GM04503 (cell line): ENCODE results near the gene IL1RAPL1.

Source experiments
- DNase-seq: peaks from one replicate; pipeline ENCODE4 v3.0.0-alpha.2; 2012; ENCODE audit warnings: low read depth

IL1RAPL1 gene

GRCh38 chrX:29890646-29891200, 1303.5 kb downstream of the IL1RAPL1 start:
- no peak for DNase-seq

DNA sequence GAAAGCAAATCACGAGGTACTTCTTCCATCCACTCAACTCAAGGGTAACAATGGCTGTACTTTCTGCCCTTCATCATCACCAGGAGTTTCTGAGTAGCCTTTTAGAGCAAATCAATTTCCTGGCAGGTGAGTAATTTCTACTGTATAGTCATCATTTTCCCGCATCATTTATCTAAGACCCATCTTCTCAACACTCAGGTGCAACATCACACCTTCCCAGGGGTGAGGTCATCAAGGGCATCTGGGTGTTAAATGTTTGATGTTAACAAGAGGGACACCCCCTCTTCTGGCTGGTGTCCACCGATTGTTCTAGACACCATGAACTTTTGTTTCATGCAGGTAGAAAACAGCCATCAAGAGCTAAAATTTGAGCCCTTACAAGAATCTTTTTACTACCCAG, 1314.8 kb downstream of the IL1RAPL1 start:
- no peak for DNase-seq

DNA sequence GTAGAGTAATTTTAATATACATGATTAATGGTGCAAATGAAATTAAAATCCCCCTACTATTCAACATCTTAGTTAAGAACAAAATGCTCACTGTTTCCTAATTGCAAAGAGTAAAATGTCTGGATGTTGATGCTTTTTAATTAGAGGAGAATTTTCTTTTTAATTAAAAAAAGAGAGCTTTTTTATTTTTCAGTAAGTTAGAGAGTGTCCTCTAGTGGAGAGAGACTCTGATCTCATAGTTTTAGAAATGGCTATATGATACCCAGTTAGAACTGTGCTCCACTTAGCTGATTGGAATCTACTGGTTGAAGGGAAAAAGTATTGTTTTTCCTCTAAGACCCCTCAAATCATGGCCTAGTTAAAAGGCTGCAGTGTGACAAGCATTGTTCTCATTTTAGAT, 1316.1 kb downstream of the IL1RAPL1 start:
- no peak for DNase-seq

DNA sequence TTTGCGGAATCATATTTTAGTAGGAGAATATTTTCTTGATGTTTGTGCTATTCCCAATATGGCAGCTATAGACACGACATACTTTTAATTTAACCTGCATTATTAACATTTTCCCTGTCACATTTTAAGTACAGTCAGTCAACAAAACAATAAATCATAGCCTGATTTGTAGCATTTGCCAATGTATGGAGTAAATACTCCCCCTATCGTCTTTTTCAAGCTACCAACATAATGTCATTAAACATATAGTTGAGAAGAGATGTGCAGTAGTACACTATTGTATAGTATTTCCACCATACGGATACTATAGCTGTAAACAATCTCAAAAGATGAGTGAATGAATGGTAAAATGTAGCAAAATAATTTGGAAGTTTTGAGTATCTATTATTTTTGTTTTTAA, 1324.4 kb downstream of the IL1RAPL1 start:
- DNase-seq = no peak

DNA sequence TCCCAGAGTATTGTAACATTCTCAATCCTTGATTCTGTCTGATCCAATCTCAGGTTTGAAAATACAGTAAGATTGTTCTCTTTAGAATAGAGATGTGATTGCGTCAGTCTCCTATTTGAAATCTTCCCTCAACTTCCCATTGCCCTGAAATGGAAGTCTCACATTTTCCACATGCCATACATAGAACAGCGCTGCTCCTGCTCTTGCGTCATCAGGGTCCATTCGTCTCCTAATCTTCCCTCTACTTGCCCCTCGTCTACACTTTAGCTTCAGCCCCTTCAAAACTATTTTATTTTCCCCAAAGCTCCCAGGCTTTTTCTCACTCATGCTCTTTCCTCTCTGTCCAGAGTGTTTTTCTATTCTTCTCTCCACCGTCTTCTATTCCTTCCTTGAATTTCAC, 1326.4 kb downstream of the IL1RAPL1 start:
- no peak for DNase-seq

DNA sequence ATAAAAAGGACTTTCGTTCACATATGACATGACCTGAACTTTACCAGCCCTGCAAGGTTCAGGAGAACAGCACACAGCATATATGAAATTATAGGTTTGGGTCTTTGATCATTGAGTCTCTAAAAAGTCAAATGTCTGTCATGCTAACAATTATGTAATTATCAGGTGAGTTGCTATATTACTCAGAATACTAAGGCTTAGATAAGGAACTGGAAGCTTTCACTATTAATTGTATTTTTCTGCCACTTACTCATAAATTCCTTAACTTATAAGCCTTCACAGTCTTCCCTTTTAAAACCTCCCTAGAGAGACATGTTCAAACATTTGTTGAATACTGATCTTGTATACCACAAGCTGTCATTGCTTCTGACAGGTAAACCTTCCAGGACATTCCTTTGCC, 1335.4 kb downstream of the IL1RAPL1 start:
- no peak for DNase-seq

DNA sequence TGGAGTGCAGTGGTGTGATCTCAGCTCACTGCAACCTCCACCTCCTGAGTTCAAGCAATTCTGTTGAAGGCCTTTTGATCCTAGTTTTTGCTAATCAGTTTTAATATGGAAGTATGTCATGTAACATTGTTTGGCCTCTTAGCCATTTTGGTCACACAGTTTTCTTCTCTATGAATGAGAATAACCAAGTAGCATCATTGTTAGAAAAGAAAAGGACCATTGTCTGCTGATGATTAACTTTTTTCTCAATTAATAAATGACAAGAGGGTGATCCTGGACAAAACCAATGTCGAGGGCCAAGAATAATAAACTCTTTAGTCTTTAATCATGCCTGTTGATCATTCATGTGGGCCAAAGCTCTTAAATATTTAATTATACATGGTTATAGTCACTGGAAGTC, 1338.8 kb downstream of the IL1RAPL1 start:
- no peak for DNase-seq

- no peak for DNase-seq
These were observed 1339.4 kb downstream of the IL1RAPL1 start for GRCh38 chrX:29926659-29927058.

DNA sequence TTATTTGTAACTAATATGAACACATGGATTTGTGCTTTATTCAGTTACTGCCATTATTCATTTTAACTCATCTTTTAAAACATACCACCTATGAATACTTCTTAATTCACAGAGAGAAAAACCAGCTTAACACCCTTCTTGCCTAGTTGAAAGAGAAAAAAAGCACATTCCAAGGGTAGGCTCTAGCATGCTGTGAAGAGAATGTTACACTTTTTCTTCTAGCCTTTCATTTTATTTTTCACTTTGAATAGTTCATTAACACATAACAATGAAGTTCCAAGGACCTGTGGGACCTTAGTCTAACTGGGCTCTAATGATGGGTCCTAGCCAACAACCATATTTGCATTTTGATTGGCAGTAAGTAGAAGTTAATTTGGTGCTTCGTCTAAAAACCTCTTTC, 1348.2 kb downstream of the IL1RAPL1 start:
- DNase-seq = no peak

- no peak for DNase-seq
These were observed 1353.5 kb downstream of the IL1RAPL1 start for GRCh38 chrX:29940750-29941149.

GRCh38 chrX:29941287-29941686, 1354.0 kb downstream of the IL1RAPL1 start:
- DNase-seq = no peak

GRCh38 chrX:29947225-29947624, 1360.0 kb downstream of the IL1RAPL1 start:
- no peak for DNase-seq

GRCh38 chrX:29948653-29949052, 1361.4 kb downstream of the IL1RAPL1 start:
- no peak for DNase-seq

DNA sequence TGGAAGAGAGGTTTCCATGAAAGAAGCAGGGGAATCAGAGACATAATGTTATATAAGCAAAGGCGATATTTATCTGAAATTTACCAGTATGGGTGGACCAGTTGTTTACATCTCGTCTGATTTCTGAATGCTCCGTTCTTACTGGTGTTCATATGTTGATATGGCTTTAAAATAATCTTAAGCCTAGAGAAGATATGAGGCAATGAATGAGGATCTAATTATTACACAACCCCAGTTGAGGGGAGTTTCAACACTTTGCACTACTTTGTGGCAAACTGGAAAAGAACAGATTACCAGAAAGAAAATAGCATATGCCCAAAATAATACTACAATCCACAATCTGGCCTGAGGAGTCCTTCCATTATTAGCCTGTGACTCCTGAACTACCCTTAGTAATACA, 1364.8 kb downstream of the IL1RAPL1 start:
- DNase-seq = no peak

DNA sequence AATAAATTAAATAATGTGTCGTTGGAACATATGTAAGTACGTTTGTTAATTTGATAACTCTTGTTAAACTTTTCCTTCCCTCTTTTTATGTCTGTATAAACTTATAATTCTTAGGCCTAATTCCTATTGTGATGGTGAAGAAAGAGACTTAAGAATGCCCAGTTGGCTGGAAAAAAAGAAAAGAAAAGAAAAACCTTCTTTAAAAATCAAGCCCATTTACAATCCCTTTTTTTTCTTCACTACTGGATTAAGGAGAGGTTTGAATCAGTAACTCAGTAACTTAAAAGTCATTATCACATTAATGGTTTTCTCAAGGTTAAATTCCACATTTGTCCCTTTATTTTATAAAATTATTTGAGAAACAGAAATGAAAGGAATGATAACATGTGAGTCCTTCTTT, 1374.8 kb downstream of the IL1RAPL1 start:
- DNase-seq = no peak

DNA sequence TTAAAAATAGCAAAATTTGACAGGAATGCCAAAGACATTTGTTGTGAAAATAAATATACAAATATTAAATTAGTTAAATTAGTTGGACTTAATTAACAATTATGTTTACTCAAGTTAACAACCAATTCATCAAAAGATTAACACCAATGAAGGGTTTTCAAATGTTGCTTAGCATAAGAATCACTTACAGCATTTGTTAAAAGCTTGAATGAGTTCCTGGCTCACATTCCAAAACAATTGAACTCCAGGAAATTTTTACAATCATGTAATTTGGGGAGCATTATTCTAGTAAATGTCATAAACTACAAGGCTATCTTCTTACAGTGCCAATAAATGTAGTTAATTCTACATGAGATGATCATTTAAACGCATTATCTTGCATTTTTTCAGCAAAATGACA, 1378.4 kb downstream of the IL1RAPL1 start:
- no peak for DNase-seq

- no peak for DNase-seq
These were observed 1404.8 kb downstream of the IL1RAPL1 start for GRCh38 chrX:29992083-29992482.

GRCh38 chrX:30005813-30006212, 1418.6 kb downstream of the IL1RAPL1 start:
- DNase-seq = no peak
